ENCODE data around the gene RAD51B.
"Not testable (repeated sequence)": the region's sequence is repeated elsewhere in the genome, so short reads cannot be mapped to it uniquely, and the experiment has no call there.

RAD51B gene

GRCh38 chr14:68257969-68258368 is 438.4 kb downstream of the RAD51B start:
- no peak for TF ChIP-seq CTCF (IDR thresholded peaks at IDR 0.05; ENCODE audit: low read length, missing control alignments)
- no peak for DNase-seq (ENCODE audit: low read depth)
- H3K4me3 ChIP-seq (replicated peaks; ENCODE audit: low read depth, low read length), result no peak overlapping the region

- not testable (repeated sequence) for DNase-seq (ENCODE audit: low read depth)
Observed at GRCh38 chr14:68258995-68259394, 439.4 kb downstream of the RAD51B start.

GRCh38 chr14:68260121-68260520 is 440.5 kb downstream of the RAD51B start:
- H3K4me3 ChIP-seq (replicated peaks; ENCODE audit: low read depth, low read length), result no peak overlapping the region
- DNase-seq (ENCODE audit: low read depth), result no peak
- TF ChIP-seq CTCF (IDR thresholded peaks at IDR 0.05; ENCODE audit: low read length, missing control alignments), result no peak

More at GRCh38 chr14:68258995-68259394, 439.4 kb downstream of the RAD51B start:
- H3K4me3 ChIP-seq (replicated peaks; ENCODE audit: low read depth, low read length), result not testable (repeated sequence)

- TF ChIP-seq CTCF (IDR thresholded peaks at IDR 0.05; ENCODE audit: low read length, missing control alignments), result no peak
- no peak overlapping the region for H3K4me3 ChIP-seq (replicated peaks; ENCODE audit: low read depth, low read length)
- DNase-seq (ENCODE audit: low read depth), result no peak
Observed at GRCh38 chr14:68261092-68261842, 441.7 kb downstream of the RAD51B start.

GRCh38 chr14:68262567-68262966 is 443.0 kb downstream of the RAD51B start:
- no peak for DNase-seq (ENCODE audit: low read depth)
- no peak for TF ChIP-seq CTCF (IDR thresholded peaks at IDR 0.05; ENCODE audit: low read length, missing control alignments)
- no peak overlapping the region for H3K4me3 ChIP-seq (replicated peaks; ENCODE audit: low read depth, low read length)

GRCh38 chr14:68263563-68264259 is 444.1 kb downstream of the RAD51B start:
- TF ChIP-seq CTCF (IDR thresholded peaks at IDR 0.05; ENCODE audit: low read length, missing control alignments), result no peak
- DNase-seq (ENCODE audit: low read depth), result no peak
- no peak overlapping the region for H3K4me3 ChIP-seq (replicated peaks; ENCODE audit: low read depth, low read length)

- H3K4me3 ChIP-seq (replicated peaks; ENCODE audit: low read depth, low read length), result no peak overlapping the region
- no peak for DNase-seq (ENCODE audit: low read depth)
- no peak for TF ChIP-seq CTCF (IDR thresholded peaks at IDR 0.05; ENCODE audit: low read length, missing control alignments)
Observed at GRCh38 chr14:68264260-68264569, 444.6 kb downstream of the RAD51B start.
